Activated T-helper 1 cell treated with anti-CD3 and anti-CD28 coated beads, Interleukin-12 subunit alpha, Interleukin-12 subunit beta, Interleukin-2, Interleukin-4 antibody, amounts not matched to agents 30 ng/mL and 10 ng/mL and 1 ng/mL, durations not matched to agents 14 hours and 24 hours and 36 hours (primary cell): Measurements from ENCODE around the gene LGR4. TPM values are rescaled to one million over a fixed set of nuclear protein-coding genes. Genes with fewer than 3 reads are reported as not detected.

Experiments used
- DNase-seq: peaks from one replicate; pipeline ENCODE4 v3.0.0; 2021; ENCODE audit warnings: low spot score
- H3K27ac Mint-ChIP-seq: one replicate; pipeline ENCODE4 v1.8.0; 2021; ENCODE audit warnings: mild to moderate bottlenecking, mixed read lengths
- H3K27me3 Mint-ChIP-seq: one replicate; pipeline ENCODE4 v1.8.0; 2022; ENCODE audit warnings: mild to moderate bottlenecking, moderate library complexity, mixed read lengths; ENCODE audit not compliant: insufficient read depth
- H3K36me3 Mint-ChIP-seq: one replicate; pipeline ENCODE4 v1.8.0; 2021; ENCODE audit warnings: low read depth, mixed read lengths
- H3K4me1 Mint-ChIP-seq: one replicate; pipeline ENCODE4 v1.8.0; 2021; ENCODE audit warnings: low read depth, mixed read lengths
- H3K4me3 Mint-ChIP-seq: one replicate; pipeline ENCODE4 v1.8.0; 2021; ENCODE audit warnings: mild to moderate bottlenecking, moderate library complexity, mixed read lengths
- H3K9me3 Mint-ChIP-seq: one replicate; pipeline ENCODE4 v1.8.0; 2021; ENCODE audit warnings: mixed read lengths
- intact Hi-C: fragments of 100-400 bp; cut with micrococcal nuclease; formaldehyde crosslinking; loops from one replicate; pipeline ENCODE4 v1.15.1; 2024
- total RNA-seq: library from RNA; stranded (reverse); gene quantifications from 2 replicates; pipeline ENCODE4 v1.2.3, GENCODE V29; 2022

LGR4 gene
- total RNA-seq, 1 donor from 2014 or later, result not detected

- no peak overlapping the region for H3K27ac Mint-ChIP-seq
- intact Hi-C loops, result no loop called here
- H3K4me1 Mint-ChIP-seq, result no peaks in the 10 kb centered on the region
Observed at GRCh38 chr11:27410272-27410671, 62.3 kb downstream of the LGR4 start.

GRCh38 chr11:27409742-27410141 lies 62.8 kb downstream of the LGR4 start:
- no peak overlapping the region for H3K27ac Mint-ChIP-seq
- no peaks in the 10 kb centered on the region for H3K4me1 Mint-ChIP-seq
- no peak for DNase-seq
- no peak overlapping the region for H3K4me3 Mint-ChIP-seq
- intact Hi-C loops, result no loop called here
- H3K27me3 Mint-ChIP-seq, result peaks cover 2% of the 10 kb centered on the region
- no peaks in the 10 kb centered on the region for H3K36me3 Mint-ChIP-seq
- no peaks in the 10 kb centered on the region for H3K9me3 Mint-ChIP-seq

More at GRCh38 chr11:27410272-27410671, 62.3 kb downstream of the LGR4 start:
- Mint-ChIP-seq H3K4me3 (no peak overlapping the region), H3K36me3 (no peaks in the 10 kb centered on the region), H3K27me3 (peaks cover 2% of the 10 kb centered on the region), H3K9me3 (no peaks in the 10 kb centered on the region)
- no peak for DNase-seq

- DNase-seq, result no peak
- Mint-ChIP-seq H3K9me3 (no peaks in the 10 kb centered on the region), H3K27me3 (peaks cover 3% of the 10 kb centered on the region), H3K27ac (no peak overlapping the region), H3K36me3 (no peaks in the 10 kb centered on the region), H3K4me3 (no peak overlapping the region), H3K4me1 (no peaks in the 10 kb centered on the region)
- intact Hi-C loops, result no loop called here
Observed at GRCh38 chr11:27409049-27409448, 63.5 kb downstream of the LGR4 start.

GRCh38 chr11:27408246-27408800 lies 64.3 kb downstream of the LGR4 start:
- intact Hi-C loops, result no loop called here
- Mint-ChIP-seq H3K4me1 (no peaks in the 10 kb centered on the region), H3K9me3 (no peaks in the 10 kb centered on the region), H3K36me3 (no peaks in the 10 kb centered on the region), H3K4me3 (no peak overlapping the region), H3K27me3 (peaks cover 3% of the 10 kb centered on the region), H3K27ac (no peak overlapping the region)
- no peak for DNase-seq

GRCh38 chr11:27406498-27407354 lies 65.9 kb downstream of the LGR4 start:
- intact Hi-C loops, result no loop called here

GRCh38 chr11:27405134-27405533 lies 67.5 kb downstream of the LGR4 start:
- intact Hi-C loops, result no loop called here
- H3K36me3 Mint-ChIP-seq, result no peaks in the 10 kb centered on the region
- no peaks in the 10 kb centered on the region for H3K4me1 Mint-ChIP-seq
- no peaks in the 10 kb centered on the region for H3K9me3 Mint-ChIP-seq
- DNase-seq, result no peak
- no peak overlapping the region for H3K4me3 Mint-ChIP-seq
- peaks cover 3% of the 10 kb centered on the region for H3K27me3 Mint-ChIP-seq
- no peak overlapping the region for H3K27ac Mint-ChIP-seq

More at GRCh38 chr11:27406498-27407354, 65.9 kb downstream of the LGR4 start:
- Mint-ChIP-seq H3K36me3 (no peaks in the 10 kb centered on the region), H3K27ac (no peak overlapping the region), H3K4me1 (no peaks in the 10 kb centered on the region), H3K9me3 (no peaks in the 10 kb centered on the region), H3K4me3 (no peak overlapping the region), H3K27me3 (peaks cover 3% of the 10 kb centered on the region)
- DNase-seq, result no peak

- no peaks in the 10 kb centered on the region for H3K36me3 Mint-ChIP-seq
- no peaks in the 10 kb centered on the region for H3K4me1 Mint-ChIP-seq
- DNase-seq, result no peak
- H3K4me3 Mint-ChIP-seq, result no peak overlapping the region
- H3K27ac Mint-ChIP-seq, result no peak overlapping the region
- intact Hi-C loops, result no loop called here
- peaks cover 3% of the 10 kb centered on the region for H3K27me3 Mint-ChIP-seq
- no peaks in the 10 kb centered on the region for H3K9me3 Mint-ChIP-seq
Observed at GRCh38 chr11:27404427-27404826, 68.2 kb downstream of the LGR4 start.

GRCh38 chr11:27403195-27403594 lies 69.4 kb downstream of the LGR4 start:
- no peak overlapping the region for H3K27ac Mint-ChIP-seq
- no peaks in the 10 kb centered on the region for H3K9me3 Mint-ChIP-seq
- peaks cover 3% of the 10 kb centered on the region for H3K27me3 Mint-ChIP-seq
- H3K4me3 Mint-ChIP-seq, result no peak overlapping the region
- no peaks in the 10 kb centered on the region for H3K36me3 Mint-ChIP-seq
- H3K4me1 Mint-ChIP-seq, result no peaks in the 10 kb centered on the region
- intact Hi-C loops, result no loop called here
- DNase-seq, result no peak

GRCh38 chr11:27402450-27402849 lies 70.1 kb downstream of the LGR4 start:
- H3K4me1 Mint-ChIP-seq, result no peaks in the 10 kb centered on the region
- no peaks in the 10 kb centered on the region for H3K36me3 Mint-ChIP-seq
- H3K27ac Mint-ChIP-seq, result no peak overlapping the region
- no peaks in the 10 kb centered on the region for H3K9me3 Mint-ChIP-seq
- H3K4me3 Mint-ChIP-seq, result no peak overlapping the region
- intact Hi-C loops, result no loop called here
- peaks cover 3% of the 10 kb centered on the region for H3K27me3 Mint-ChIP-seq
- DNase-seq, result no peak

- intact Hi-C loops, result no loop called here
- no peak overlapping the region for H3K4me3 Mint-ChIP-seq
- DNase-seq, result no peak
- H3K4me1 Mint-ChIP-seq, result no peaks in the 10 kb centered on the region
- no peaks in the 10 kb centered on the region for H3K9me3 Mint-ChIP-seq
- peaks cover 3% of the 10 kb centered on the region for H3K27me3 Mint-ChIP-seq
- no peak overlapping the region for H3K27ac Mint-ChIP-seq
- H3K36me3 Mint-ChIP-seq, result no peaks in the 10 kb centered on the region
Observed at GRCh38 chr11:27401833-27402316, 70.7 kb downstream of the LGR4 start.

- intact Hi-C loops, result no loop called here
- no peak overlapping the region for H3K4me3 Mint-ChIP-seq
- no peaks in the 10 kb centered on the region for H3K4me1 Mint-ChIP-seq
- H3K36me3 Mint-ChIP-seq, result no peaks in the 10 kb centered on the region
- no peak overlapping the region for H3K27ac Mint-ChIP-seq
- peaks cover 3% of the 10 kb centered on the region for H3K27me3 Mint-ChIP-seq
- H3K9me3 Mint-ChIP-seq, result no peaks in the 10 kb centered on the region
- no peak for DNase-seq
Observed at GRCh38 chr11:27401280-27401832, 71.2 kb downstream of the LGR4 start.

GRCh38 chr11:27398400-27398770 lies 74.2 kb downstream of the LGR4 start:
- no peak overlapping the region for H3K4me3 Mint-ChIP-seq
- no peaks in the 10 kb centered on the region for H3K4me1 Mint-ChIP-seq
- no peak for DNase-seq
- no peaks in the 10 kb centered on the region for H3K36me3 Mint-ChIP-seq
- intact Hi-C loops, result no loop called here
- no peak overlapping the region for H3K27ac Mint-ChIP-seq
- no peaks in the 10 kb centered on the region for H3K9me3 Mint-ChIP-seq
- no peaks in the 10 kb centered on the region for H3K27me3 Mint-ChIP-seq

GRCh38 chr11:27397624-27398399 lies 74.8 kb downstream of the LGR4 start:
- Mint-ChIP-seq H3K9me3 (no peaks in the 10 kb centered on the region), H3K27ac (no peak overlapping the region), H3K27me3 (no peaks in the 10 kb centered on the region), H3K4me3 (no peak overlapping the region), H3K4me1 (no peaks in the 10 kb centered on the region), H3K36me3 (no peaks in the 10 kb centered on the region)
- DNase-seq, result no peak
- intact Hi-C loops, result no loop called here
